HG03442 (cell line): ENCODE measurements around the gene OR8G1.
"Not testable (repeated sequence)": the region's sequence is repeated elsewhere in the genome, so short reads cannot be mapped to it uniquely, and the experiment has no call there.

Experiments
- ATAC-seq: cut with Tn5 transposase; IDR thresholded peaks from one replicate; pipeline ENCODE4 v1.9.1; 2021; ENCODE audit warnings: mild to moderate bottlenecking, moderate library complexity; ENCODE audit not compliant: unreplicated experiment

OR8G1 gene

GRCh38 chr11:124240621-124241397 is at the start of gene OR8G1:
Gene OR8G1, plus strand, starts transcription at chr11:124241095. Its CDS starts 8,581 bp downstream, at chr11:124249676.
- ATAC-seq, result no peak

- no peak for ATAC-seq
These were observed 47.5 kb upstream of the OR8G1 start for GRCh38 chr11:124193221-124194010.

- no peak for ATAC-seq
These were observed 46.4 kb upstream of the OR8G1 start for GRCh38 chr11:124194293-124195188.

- peak; percentile 89 for ATAC-seq
These were observed 45.6 kb upstream of the OR8G1 start for GRCh38 chr11:124195189-124195734.

GRCh38 chr11:124197999-124198398 is 42.9 kb upstream of the OR8G1 start:
- ATAC-seq, result no peak

GRCh38 chr11:124198897-124199296 is 42.0 kb upstream of the OR8G1 start:
- ATAC-seq, result no peak

DNA sequence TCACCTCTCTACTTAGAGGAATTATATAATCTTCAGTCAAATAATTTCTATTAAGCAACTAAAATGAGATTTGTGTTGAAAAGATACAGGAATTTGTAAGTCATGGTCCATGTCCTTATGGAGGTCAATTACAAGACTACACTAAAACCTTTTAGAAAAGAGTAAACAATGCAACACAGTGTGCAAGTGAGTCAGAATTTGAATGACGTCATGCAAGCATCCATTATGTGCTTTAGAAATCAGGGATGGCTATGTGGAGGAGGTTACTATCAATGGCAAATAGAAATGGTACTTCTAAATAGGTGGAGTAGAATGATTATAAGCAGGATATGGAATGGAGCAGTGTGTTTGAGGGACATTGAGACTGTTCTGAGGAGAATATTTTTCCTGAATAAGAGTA is 41.2 kb upstream of the OR8G1 start:
- no peak for ATAC-seq

DNA sequence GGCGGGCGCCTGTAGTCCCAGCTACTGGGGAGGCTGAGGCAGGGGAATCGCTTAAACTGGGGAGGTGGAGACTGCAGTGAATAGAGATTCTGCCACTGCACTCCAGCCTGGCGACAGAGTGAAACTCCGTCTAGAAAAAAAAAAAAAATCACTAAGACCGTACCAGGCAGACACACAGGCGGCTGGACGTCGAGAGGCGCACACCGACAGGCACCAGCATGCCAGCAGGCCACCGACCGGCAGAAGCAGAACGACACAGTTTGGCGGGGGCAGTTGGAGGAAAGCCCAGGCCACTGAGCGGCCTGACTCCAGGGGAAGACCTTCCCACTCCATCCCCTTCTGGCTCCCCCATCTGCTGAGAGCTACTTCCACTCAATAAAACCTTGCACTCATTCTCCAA is 40.2 kb upstream of the OR8G1 start:
- ATAC-seq, result no peak

- no peak for ATAC-seq
These were observed 37.9 kb upstream of the OR8G1 start for GRCh38 chr11:124202951-124203350.

DNA sequence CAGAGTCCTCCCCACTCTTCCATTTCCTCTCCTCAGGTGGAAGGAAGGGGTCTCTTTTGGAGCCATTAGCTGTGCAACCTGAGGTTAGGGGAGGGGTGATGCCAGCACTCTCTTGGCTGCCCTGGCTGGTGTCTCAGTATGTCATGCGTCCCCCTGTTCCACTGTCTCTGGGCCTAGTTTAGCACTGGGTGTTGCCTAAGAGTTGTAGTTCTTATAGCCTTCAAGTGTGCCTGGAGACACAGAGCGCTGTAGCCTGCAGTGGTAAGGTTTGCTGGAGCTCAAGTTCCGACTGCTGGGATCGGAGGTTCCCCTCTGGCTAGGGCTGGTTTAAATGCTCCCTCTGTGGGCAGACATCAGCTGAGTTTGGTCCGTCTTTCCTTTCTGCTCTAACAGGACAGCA is 36.9 kb upstream of the OR8G1 start:
- ATAC-seq, result no peak

GRCh38 chr11:124207102-124207792 is 33.6 kb upstream of the OR8G1 start:
- no peak for ATAC-seq

DNA sequence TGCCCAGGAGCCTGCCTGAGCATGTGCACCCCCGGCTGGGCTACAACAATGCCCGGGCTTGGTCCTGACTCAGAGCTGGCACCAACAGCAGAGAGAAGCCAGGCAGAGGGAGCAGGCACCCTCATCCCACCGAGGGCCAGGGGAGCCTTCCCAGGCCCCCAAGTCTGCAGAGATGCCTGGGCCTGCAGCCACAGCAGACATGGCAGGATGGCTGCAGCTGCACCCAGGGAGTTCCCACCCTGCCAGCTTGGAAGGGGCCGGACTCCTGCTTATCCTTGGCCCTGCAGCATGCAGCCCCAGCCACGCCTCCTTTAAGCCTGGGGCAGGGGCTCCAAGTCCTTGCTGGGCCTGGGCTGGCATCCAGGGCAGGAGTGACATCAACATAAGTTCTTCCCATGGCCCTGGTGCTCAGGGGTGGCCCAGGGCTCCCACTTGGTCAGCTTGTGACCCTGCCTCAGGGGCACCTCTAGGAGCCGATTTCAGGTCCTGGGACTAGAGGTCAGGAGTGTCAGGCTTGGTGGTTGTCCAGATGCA is 31.0 kb upstream of the OR8G1 start:
- ATAC-seq, result no peak

- ATAC-seq, result no peak
These were observed 30.5 kb upstream of the OR8G1 start for GRCh38 chr11:124210421-124210820.

DNA sequence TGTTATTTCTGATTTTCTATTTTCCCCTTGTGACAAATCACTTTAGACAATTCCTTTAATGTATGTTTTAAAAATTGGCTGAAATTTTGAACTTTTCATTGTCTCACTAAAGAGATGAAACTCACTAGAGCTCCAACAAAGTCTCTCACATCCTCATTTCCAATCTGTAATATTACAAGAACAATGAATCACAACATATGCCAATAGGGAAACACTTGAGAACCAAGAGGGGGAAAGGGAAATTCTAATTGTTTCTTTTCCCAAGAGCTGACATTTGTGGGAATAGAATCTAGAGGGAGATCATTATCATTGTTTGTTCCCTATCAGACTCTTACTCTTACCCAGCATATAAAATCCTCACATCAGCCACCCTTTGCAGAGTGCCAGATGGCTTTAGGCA is 29.6 kb upstream of the OR8G1 start:
- ATAC-seq, result no peak

DNA sequence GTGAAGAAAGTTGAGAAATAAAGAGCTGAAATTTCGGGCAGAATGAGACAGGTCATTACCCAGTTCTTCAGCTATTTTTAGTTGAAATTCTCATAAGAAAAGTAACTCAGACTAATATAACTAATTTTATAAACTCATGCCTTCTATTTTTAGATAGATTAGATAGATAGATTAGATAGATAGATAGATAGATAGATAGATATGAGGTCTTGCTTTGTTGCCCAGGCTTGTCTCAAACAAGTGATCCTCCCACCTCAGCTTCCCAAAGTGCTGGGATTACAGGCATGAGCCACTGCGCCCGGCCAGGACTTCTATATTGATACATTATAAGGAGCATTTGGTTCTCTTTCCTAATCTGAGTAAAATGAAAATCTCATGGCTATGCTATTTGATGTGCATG is 26.9 kb upstream of the OR8G1 start:
- ATAC-seq, result no peak

GRCh38 chr11:124219126-124219525 is 21.8 kb upstream of the OR8G1 start:
- ATAC-seq, result no peak

DNA sequence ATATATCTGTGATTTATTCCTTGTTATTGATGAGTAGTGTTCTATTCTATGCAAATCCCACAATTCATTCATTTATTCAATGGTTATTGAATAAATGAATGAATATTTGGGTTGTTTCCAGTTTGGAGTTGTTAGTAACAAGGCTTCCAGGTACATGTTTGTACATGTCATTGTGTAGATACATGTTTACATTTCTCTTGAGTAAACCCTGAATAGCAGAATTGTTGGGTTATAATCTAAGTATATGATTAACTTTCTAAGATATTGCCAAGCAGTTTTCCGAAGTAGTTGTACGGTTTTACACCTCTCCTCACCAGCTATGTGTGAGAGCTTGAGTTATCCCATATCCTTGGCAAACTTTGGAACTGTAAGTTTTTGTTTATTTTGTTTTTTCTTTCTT is 18.5 kb upstream of the OR8G1 start:
- no peak for ATAC-seq

- not testable (repeated sequence) for ATAC-seq
These were observed 16.1 kb upstream of the OR8G1 start for GRCh38 chr11:124224618-124225423.

- ATAC-seq, result no peak
These were observed 15.4 kb upstream of the OR8G1 start for GRCh38 chr11:124225471-124225870.
